Endothelial cell of umbilical vein (primary cell): ENCODE results near the gene TSPAN33. TPM values are rescaled to one million over a fixed set of nuclear protein-coding genes. Genes with fewer than 3 reads are reported as not detected.

Experiments
- BruUV-seq: library from RNA; stranded (reverse); fragments of 400-500 nt; replicated peaks from 2 replicates; lab custom pipeline; 2021; lab: Mats Ljungman, UMichigan
- CTCF ChIA-PET: fragments of 300-600, 350-600 bp; sonication (Branson Sonifier 250); formaldehyde crosslinking; loops from one replicate; lab custom pipeline; 2021; ENCODE audit warnings: antibody characterized with exemption, inconsistent platforms; lab: Charles Lee
- POLR2A ChIA-PET: fragments of 300-600, 350-600 bp; sonication (Branson Sonifier 250); formaldehyde crosslinking; loops from one replicate; lab custom pipeline; 2021; ENCODE audit warnings: antibody characterized with exemption, inconsistent platforms; lab: Charles Lee
- DNase-seq: peaks from one replicate; pipeline ENCODE4 v3.0.0-alpha.2; 2011; ENCODE audit warnings: low read depth, low spot score
- FAIRE-seq: peaks from 2 replicates; lab custom pipeline; 2011; peaks lifted over from hg19 to GRCh38; lab: Jason Lieb, UNC
- H2AFZ ChIP-seq: 2 replicates; pipeline ENCODE4 v1.6.0; 2012; ENCODE audit warnings: low read depth, low read length, control low read depth, inconsistent platforms
- H3K27ac ChIP-seq: 2 replicates; pipeline ENCODE4 v1.5.1; 2011; ENCODE audit warnings: low read depth, mild to moderate bottlenecking, control low read depth, low read length, moderate library complexity; ENCODE audit not compliant: insufficient read depth
- H3K27me3 ChIP-seq, 2 experiments: 2 replicates each; pipeline versions ENCODE4 v1.6.0 to v1.6.1; 2011; ENCODE audit warnings: low read length in 2 of 2, mixed read lengths in 1 of 2; ENCODE audit not compliant: control insufficient read depth in 2 of 2, insufficient read depth in 2 of 2
- H3K36me3 ChIP-seq, 2 experiments: 2 replicates in 1 of 2; 3 replicates in 1 of 2; pipeline ENCODE4 v1.5.1; 2011; ENCODE audit warnings: low read length in 2 of 2, mild to moderate bottlenecking in 1 of 2, moderate library complexity in 1 of 2; ENCODE audit not compliant: control insufficient read depth in 2 of 2, insufficient read depth in 2 of 2; ENCODE audit errors: extremely low read depth in 1 of 2
- H3K4me1 ChIP-seq: 3 replicates; pipeline ENCODE4 v1.5.1; 2011; ENCODE audit warnings: mild to moderate bottlenecking, low read length; ENCODE audit not compliant: control insufficient read depth, insufficient read depth; ENCODE audit errors: extremely low read depth
- H3K4me2 ChIP-seq: 2 replicates; pipeline ENCODE4 v1.6.1; 2011; ENCODE audit warnings: low read length, control low read depth, mixed read lengths; ENCODE audit not compliant: insufficient read depth
- H3K4me3 ChIP-seq, 3 experiments: fragments of 200-600 bp in 1 of 3; sonication (generic), shearing (Covaris generic) in 1 of 3; replicated peaks in 1 of 3; 2 replicates each; pipeline ENCODE4 v1.5.1; 2011 to 2016; ENCODE audit warnings: control low read depth in 3 of 3, low read length in 3 of 3, mild to moderate bottlenecking in 2 of 3, inconsistent platforms in 1 of 3, low read depth in 1 of 3, moderate library complexity in 1 of 3; ENCODE audit not compliant: insufficient read depth in 1 of 3
- H3K79me2 ChIP-seq: 2 replicates; pipeline ENCODE4 v1.6.0; 2012; ENCODE audit warnings: low read length, inconsistent platforms; ENCODE audit not compliant: control insufficient read depth, insufficient read depth
- H3K9ac ChIP-seq: replicated peaks from 2 replicates; pipeline ENCODE3; 2011; ENCODE audit warnings: low read length, control low read depth; ENCODE audit not compliant: insufficient read depth; ENCODE audit errors: extremely low read depth
- H3K9me1 ChIP-seq: replicated peaks from 3 replicates; pipeline ENCODE4 v1.6.0; 2011; ENCODE audit warnings: mild to moderate bottlenecking, low read length; ENCODE audit not compliant: control insufficient read depth, insufficient read depth; ENCODE audit errors: extremely low read depth
- H3K9me3 ChIP-seq: replicated peaks from 2 replicates; pipeline ENCODE4 v1.5.1; 2012; ENCODE audit warnings: low read length, inconsistent platforms; ENCODE audit not compliant: control insufficient read depth, insufficient read depth
- H4K20me1 ChIP-seq: replicated peaks from 2 replicates; pipeline ENCODE3; 2011; ENCODE audit warnings: mild to moderate bottlenecking, low read length; ENCODE audit not compliant: control insufficient read depth, insufficient read depth; ENCODE audit errors: extremely low read depth
- CTCF ChIP-seq, 2 donors: IDR thresholded peaks; 1 replicate in 1 of 2; 2 replicates in 1 of 2; pipeline ENCODE4 v1.5.1; 2011; ENCODE audit warnings: low read length in 2 of 2, mild to moderate bottlenecking in 2 of 2, moderate library complexity in 2 of 2, control low read depth in 1 of 2, inconsistent platforms in 1 of 2, low read depth in 1 of 2; ENCODE audit not compliant: insufficient read depth in 1 of 2; ENCODE audit errors: extremely low read depth in 1 of 2
- EZH2 ChIP-seq: IDR thresholded peaks from 2 replicates; pipeline ENCODE4 v1.6.1; 2012; ENCODE audit warnings: borderline replicate concordance, low read depth, mild to moderate bottlenecking, moderate library complexity, low read length, inconsistent platforms; ENCODE audit not compliant: severe bottlenecking
- FOS ChIP-seq: IDR thresholded peaks from 2 replicates; pipeline ENCODE4 v1.6.1; 2011; ENCODE audit warnings: mild to moderate bottlenecking, low read length, moderate library complexity, borderline replicate concordance; ENCODE audit not compliant: insufficient read depth
- GATA2 ChIP-seq: IDR thresholded peaks from 2 replicates; pipeline ENCODE4 v1.7.0; 2011; ENCODE audit warnings: low read depth, mild to moderate bottlenecking, moderate library complexity, mixed read lengths, low read length; ENCODE audit not compliant: insufficient read length, insufficient read depth
- JUN ChIP-seq: IDR thresholded peaks from 2 replicates; pipeline ENCODE4 v1.6.1; 2011; ENCODE audit warnings: borderline replicate concordance, low read depth; ENCODE audit not compliant: insufficient read length, insufficient read depth
- MAX ChIP-seq: IDR thresholded peaks from 2 replicates; pipeline ENCODE4 v1.6.1; 2011; ENCODE audit not compliant: insufficient read depth, insufficient read length
- MYC ChIP-seq: IDR thresholded peaks from one replicate; pipeline ENCODE4 v1.6.1; 2011; ENCODE audit warnings: mild to moderate bottlenecking, low read depth, low read length
- POLR2A ChIP-seq: IDR thresholded peaks from 2 replicates; pipeline ENCODE4 v1.6.1; 2012; ENCODE audit warnings: low read depth, mild to moderate bottlenecking, control low read depth, low read length
- POLR2AphosphoS5 ChIP-seq: IDR thresholded peaks from 2 replicates; pipeline ENCODE4 v1.6.1; 2012; ENCODE audit warnings: low read depth, mild to moderate bottlenecking, control low read depth, low read length, moderate library complexity; ENCODE audit not compliant: insufficient read depth
- dilution Hi-C: fragments of 300-500 bp; cut with MboI; formaldehyde crosslinking; loops from one replicate; pipeline ENCODE4 v1.15.0; 2019; ENCODE audit warnings: low sequenced_read_pairs; ENCODE audit not compliant: extremely low pct_ligation_motif_present
- intact Hi-C: fragments of 100-400 bp; cut with micrococcal nuclease; formaldehyde crosslinking; loops from one replicate; pipeline ENCODE4 v1.10.0; 2022
- polyA plus RNA-seq, 4 experiments: library from polyadenylated mRNA; depleted of rRNA in 3 of 4; stranded (reverse) in 3 of 4; unstranded in 1 of 4; fragments of >200 nt; gene quantifications; 2 replicates each; pipeline versions ENCODE4 v1.2.1 to v1.2.3, GENCODE V29; 2011 to 2012; ENCODE audit warnings: missing spikeins in 1 of 4
- total RNA-seq: library from RNA; stranded (reverse); gene quantifications from 2 replicates; pipeline ENCODE4 v1.2.3, GENCODE V29; 2021

TSPAN33 gene
- total and polyA plus RNA-seq, 2 donors (not counting 3 experiments of a cell fraction or from before 2014, with no cell fraction given): 0.21 TPM; not detected in 1

- H3K27ac ChIP-seq: no peak overlapping the region
- H3K9me1 ChIP-seq: no peaks in the 10 kb centered on the region
- no peaks in the 10 kb centered on the region for H4K20me1 ChIP-seq
- BruUV-seq: no TSS peak
- DNase-seq: no peak
- H3K4me1 ChIP-seq: peaks cover 9% of the 10 kb centered on the region
- no peaks in the 10 kb centered on the region for H3K79me2 ChIP-seq
- no peak for TF ChIP-seq CTCF (IDR thresholded peaks at IDR 0.05; ENCODE audit: extremely low read depth in 1 of 2, insufficient read depth in 1 of 2, low read depth in 1 of 2, low read length in 2 of 2)
- TF ChIP-seq EZH2: no peak
- TF ChIP-seq FOS: no peak
- no peak for TF ChIP-seq MYC
- no peak for TF ChIP-seq POLR2AphosphoS5
- TF ChIP-seq JUN: no peak
- no peak for TF ChIP-seq MAX
- TF ChIP-seq GATA2: no peak
- TF ChIP-seq POLR2A: no peak
- no peak overlapping the region for H3K4me3 ChIP-seq
- no peak overlapping the region for H3K4me2 ChIP-seq
- H3K9ac ChIP-seq: no peak overlapping the region
- dilution Hi-C loops: no loop called here
- no peaks in the 10 kb centered on the region for H3K36me3 ChIP-seq
- peaks cover 44 to 45% of the 10 kb centered on the region in 2 experiments for H3K27me3 ChIP-seq
- CTCF ChIA-PET: interaction anchor here (1.5 to 5.4 kb wide), 2 partner anchors 16 to 56 kb away, joined by 5 to 50 read pairs; no protein-coding TSS in a partner anchor
- no peak for FAIRE-seq
- no peaks in the 10 kb centered on the region for H3K9me3 ChIP-seq
- no peak overlapping the region for H2AFZ ChIP-seq
- POLR2A ChIA-PET: no interaction called here
- intact Hi-C loops: no loop called here
These were observed 3.2 kb downstream of the TSPAN33 start for GRCh38 chr7:129147731-129148130.
